ENCODE results near the gene CFAP61.
"Not testable (repeated sequence)": the region's sequence is repeated elsewhere in the genome, so short reads cannot be mapped to it uniquely, and the experiment has no call there.

CFAP61 gene

GRCh38 chr20:20085812-20086211, 33.5 kb downstream of the CFAP61 start:
- DNase-seq (ENCODE audit: low read depth in 2 of 2, low spot score in 1 of 2): no peak

DNA sequence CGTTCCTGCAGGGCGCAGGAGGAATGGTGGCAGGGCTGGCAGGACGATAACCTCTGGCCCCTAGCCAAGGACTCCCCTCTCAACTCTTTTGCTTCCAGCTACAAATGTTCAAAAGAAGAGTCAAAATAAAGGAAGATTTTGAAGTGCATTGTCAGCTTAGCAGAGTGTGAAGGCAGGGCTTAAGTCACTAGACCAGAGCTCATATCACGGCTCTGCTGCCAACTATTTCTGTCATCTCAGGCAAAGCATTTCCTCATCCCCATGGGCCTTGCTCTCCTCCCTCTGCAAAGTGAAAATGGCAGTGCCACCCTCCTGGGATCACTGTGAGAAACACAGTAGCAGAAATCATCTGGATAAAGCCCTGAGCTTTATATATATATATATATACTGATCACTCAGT, 36.7 kb downstream of the CFAP61 start:
- no peak for DNase-seq (ENCODE audit: low read depth in 2 of 2, low spot score in 1 of 2)

- no peak for DNase-seq (ENCODE audit: low read depth in 2 of 2, low spot score in 1 of 2)
These were observed 37.6 kb downstream of the CFAP61 start for GRCh38 chr20:20089939-20090338.

- no peak for DNase-seq (ENCODE audit: low read depth in 2 of 2, low spot score in 1 of 2)
These were observed 40.5 kb downstream of the CFAP61 start for GRCh38 chr20:20092827-20093226.

- no peak for DNase-seq (ENCODE audit: low read depth in 2 of 2, low spot score in 1 of 2)
These were observed 42.1 kb downstream of the CFAP61 start for GRCh38 chr20:20094410-20094809.

DNA sequence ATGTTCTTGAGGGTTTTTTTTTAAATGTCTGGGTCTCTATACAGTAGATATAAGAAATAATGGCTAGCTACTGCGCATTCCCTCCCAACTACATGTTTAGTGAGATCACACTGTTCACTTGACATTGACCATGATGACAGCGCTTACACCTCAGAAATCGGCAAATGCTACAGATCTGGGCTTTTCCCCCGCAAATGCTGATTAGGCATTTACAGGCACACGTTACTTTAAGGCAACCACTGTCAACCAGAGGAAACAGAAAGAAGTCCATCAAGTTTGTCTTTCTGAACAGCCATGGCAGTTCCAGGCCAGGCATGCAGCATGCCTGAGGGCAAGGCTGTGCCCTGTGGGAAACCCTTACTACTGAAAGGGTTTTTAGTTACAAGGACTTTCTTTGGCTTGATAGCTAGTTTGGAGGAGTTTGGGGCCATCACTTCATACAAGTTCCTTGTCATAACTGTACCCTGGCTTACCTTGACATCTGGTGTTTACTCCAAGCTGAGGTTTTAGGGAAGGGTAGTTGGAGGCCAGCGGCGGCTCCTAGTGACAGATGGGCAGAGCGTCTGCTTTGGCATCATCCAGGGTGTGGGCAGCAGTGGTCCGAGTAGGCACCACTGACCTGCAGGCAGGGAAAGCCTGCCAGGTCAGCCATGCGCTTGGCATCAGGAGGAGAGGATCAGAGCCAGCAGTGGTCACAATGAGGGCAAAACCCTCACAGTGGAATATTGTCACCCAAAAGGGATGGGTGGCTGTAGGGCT, 43.0 kb downstream of the CFAP61 start:
- no peak for DNase-seq (ENCODE audit: low read depth in 2 of 2, low spot score in 1 of 2)

DNA sequence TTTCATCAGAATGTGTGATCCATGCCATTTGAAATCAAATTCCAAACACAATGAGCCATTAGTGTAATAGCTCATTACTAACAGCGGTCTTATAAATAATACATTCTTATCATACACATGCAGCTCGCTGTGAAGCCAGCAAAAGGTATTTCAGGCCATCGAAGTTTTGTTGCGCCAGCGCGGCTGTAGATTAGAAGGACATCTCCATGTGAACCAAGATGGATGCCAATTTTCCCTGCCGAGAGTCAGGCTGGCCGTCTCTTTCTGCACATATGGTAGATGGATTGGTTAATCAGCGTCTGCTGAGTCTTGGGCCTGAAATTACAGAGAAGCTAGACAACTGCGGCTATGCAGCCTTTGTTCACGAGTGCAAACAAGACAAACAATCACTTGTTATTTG, 44.1 kb downstream of the CFAP61 start:
- DNase-seq (ENCODE audit: low read depth in 2 of 2, low spot score in 1 of 2): no peak

DNA sequence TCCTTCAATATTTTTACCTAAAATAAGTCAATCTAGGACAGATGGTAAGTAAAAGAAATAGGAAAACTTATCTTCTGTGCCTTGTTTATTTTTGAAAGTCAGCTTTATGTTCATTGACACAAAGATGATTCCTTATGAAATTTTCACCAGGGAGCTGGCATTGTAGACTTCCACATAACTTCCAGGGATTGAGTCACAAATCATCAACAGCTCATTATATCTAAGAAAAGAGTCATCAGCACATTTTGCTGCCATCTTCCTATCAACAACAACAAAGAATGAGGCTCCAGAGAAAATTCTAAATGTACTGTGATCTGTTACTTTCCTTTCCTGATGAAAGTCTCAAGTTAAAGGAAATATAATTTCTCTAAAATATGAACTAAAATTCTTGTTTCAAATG, 48.5 kb downstream of the CFAP61 start:
- DNase-seq (ENCODE audit: low read depth in 2 of 2, low spot score in 1 of 2): no peak

GRCh38 chr20:20102163-20102562, 49.8 kb downstream of the CFAP61 start:
- DNase-seq (ENCODE audit: low read depth in 2 of 2, low spot score in 1 of 2): no peak

GRCh38 chr20:20102716-20103258, 50.5 kb downstream of the CFAP61 start:
- no peak for DNase-seq (ENCODE audit: low read depth in 2 of 2, low spot score in 1 of 2)

- no peak for DNase-seq (ENCODE audit: low read depth in 2 of 2, low spot score in 1 of 2)
These were observed 51.2 kb downstream of the CFAP61 start for GRCh38 chr20:20103486-20103885.

GRCh38 chr20:20123187-20123586, 70.9 kb downstream of the CFAP61 start:
- not testable (repeated sequence) for DNase-seq (ENCODE audit: low read depth in 2 of 2, low spot score in 1 of 2)

- no peak for DNase-seq (ENCODE audit: low read depth in 2 of 2, low spot score in 1 of 2)
These were observed 78.1 kb downstream of the CFAP61 start for GRCh38 chr20:20130399-20130798.

GRCh38 chr20:20134941-20135575, 82.7 kb downstream of the CFAP61 start:
- no peak for DNase-seq (ENCODE audit: low read depth in 2 of 2, low spot score in 1 of 2)

- DNase-seq (ENCODE audit: low read depth in 2 of 2, low spot score in 1 of 2): no peak
These were observed 84.0 kb downstream of the CFAP61 start for GRCh38 chr20:20136313-20136712.

DNA sequence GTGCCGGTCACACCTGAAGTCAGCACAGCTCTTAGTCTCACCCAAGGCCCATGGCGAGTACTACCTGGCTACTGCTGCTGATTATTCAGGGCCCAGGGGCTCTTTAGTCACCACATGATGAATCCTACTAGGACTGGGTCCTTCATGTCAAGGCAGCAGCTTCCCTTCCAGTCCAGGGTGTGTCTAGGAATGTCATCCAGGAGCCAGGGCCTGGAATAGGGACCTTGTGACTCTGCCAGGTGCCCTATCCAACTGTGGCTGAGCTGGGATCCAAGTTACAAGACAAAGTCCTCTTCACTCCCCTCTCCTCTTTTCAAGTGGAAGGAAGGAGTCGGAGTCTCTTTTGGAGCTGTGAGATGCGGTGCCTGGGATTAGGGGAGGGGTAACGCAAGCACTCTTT, 85.5 kb downstream of the CFAP61 start:
- DNase-seq (ENCODE audit: low read depth in 2 of 2, low spot score in 1 of 2): no peak

DNA sequence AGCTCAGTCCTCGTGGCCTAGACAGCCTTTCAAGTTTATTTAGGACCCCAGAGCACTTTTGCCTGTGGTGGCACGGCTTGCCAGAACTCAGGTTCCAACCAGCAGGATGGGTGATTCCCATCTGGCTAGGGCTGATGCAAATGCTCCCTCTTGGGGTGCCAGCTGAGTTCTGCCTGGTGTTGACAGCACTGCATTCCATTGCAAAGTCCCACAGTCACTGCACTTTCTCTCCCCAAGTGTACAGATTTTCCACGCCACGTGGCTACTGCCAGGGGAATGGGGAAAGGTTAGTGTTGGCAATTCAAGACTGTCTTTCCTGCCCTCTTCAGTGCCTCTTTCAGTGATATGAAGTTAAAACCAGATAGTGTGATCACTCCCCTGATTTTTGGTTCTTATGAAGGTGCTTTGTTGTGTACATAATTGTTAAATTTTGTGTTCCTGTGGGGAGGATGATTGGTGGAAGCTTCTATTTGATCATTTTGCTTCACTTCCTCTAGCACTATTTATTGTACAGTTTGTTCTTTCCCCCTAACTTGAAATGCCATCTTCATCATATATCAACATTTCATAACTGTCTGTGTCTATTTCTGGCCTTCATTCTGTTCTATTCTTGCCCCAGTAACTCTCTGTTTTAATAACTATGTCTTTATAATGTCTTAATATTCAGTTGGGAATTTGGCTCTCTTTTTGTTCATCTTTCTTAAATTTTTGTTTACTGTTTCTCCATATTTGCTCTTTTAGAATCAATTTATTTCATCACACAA, 86.2 kb downstream of the CFAP61 start:
- no peak for DNase-seq (ENCODE audit: low read depth in 2 of 2, low spot score in 1 of 2)

- DNase-seq (ENCODE audit: low read depth in 2 of 2, low spot score in 1 of 2): no peak
These were observed 87.1 kb downstream of the CFAP61 start for GRCh38 chr20:20139403-20139802.

- DNase-seq (ENCODE audit: low read depth in 2 of 2, low spot score in 1 of 2): no peak
These were observed 90.8 kb downstream of the CFAP61 start for GRCh38 chr20:20143165-20143564.

DNA sequence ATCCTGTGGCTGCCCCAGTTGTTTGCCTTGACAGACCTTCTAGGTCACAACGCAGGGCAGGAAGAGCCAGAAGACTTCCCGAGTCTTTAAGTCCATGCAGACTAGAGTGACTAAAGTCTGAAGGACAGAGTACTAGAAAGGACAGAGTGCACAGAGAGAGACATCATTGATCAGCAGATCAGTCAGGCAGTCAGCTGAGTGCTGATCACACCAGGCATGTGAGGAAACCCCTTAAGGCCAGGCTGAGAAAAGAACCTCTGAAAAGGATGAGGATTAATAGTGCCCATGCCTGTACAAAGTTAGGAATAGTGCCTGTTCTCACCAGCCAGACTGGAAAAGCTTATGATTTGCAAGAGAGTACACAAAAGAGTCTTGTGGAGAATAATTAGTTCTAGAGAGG, 91.3 kb downstream of the CFAP61 start:
- no peak for DNase-seq (ENCODE audit: low read depth in 2 of 2, low spot score in 1 of 2)

DNA sequence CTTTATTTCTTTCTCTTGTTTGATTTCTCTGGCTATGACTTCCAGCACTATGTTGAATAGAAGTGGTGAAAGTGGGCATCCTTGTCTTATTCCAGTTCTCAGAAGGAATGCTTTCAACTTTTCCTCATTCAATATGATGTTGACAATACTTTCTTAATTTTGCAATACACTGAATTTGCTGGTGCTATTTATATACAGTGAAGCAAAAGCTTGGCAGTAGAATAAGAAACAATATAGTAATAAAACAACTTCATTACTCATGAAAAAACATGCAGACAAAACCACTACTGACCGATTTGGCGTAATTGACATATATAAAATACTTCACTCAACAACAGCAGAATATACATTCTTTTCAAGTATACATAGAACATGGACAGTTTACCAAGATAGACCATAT, 96.4 kb downstream of the CFAP61 start:
- DNase-seq (ENCODE audit: low read depth in 2 of 2, low spot score in 1 of 2): no peak

- DNase-seq (ENCODE audit: low read depth in 2 of 2, low spot score in 1 of 2): no peak
These were observed 97.9 kb downstream of the CFAP61 start for GRCh38 chr20:20150241-20150640.

Data from stimulated activated CD8-positive, alpha-beta memory T cell treated with anti-CD3 and anti-CD28 coated beads, Interleukin-4, amount 100 ng/mL, for 4 hours (primary cell).